Endodermal cell (in vitro differentiated cells): ENCODE data around the gene MPEG1. TPM values are rescaled to one million over a fixed set of nuclear protein-coding genes. Genes with fewer than 3 reads are reported as not detected.

Experiments
- DNase-seq: peaks from one replicate; pipeline ENCODE4 v3.0.0-alpha.2; 2017
- H3K27ac ChIP-seq: 2 replicates; pipeline ENCODE4 v1.5.1; 2013; ENCODE audit warnings: mild to moderate bottlenecking, low read depth, low read length, moderate library complexity
- H3K27me3 ChIP-seq: 2 replicates; pipeline ENCODE4 v1.6.1; 2013; ENCODE audit warnings: mild to moderate bottlenecking, low read length, moderate library complexity; ENCODE audit not compliant: insufficient read depth, control insufficient read depth, poor library complexity, severe bottlenecking
- H3K36me3 ChIP-seq: 2 replicates; pipeline ENCODE4 v1.7.0; 2013; ENCODE audit warnings: mild to moderate bottlenecking, low read length, moderate library complexity; ENCODE audit not compliant: control insufficient read depth, insufficient read depth
- H3K4me1 ChIP-seq: one replicate; pipeline ENCODE4 v1.7.0; 2013; ENCODE audit warnings: low read length; ENCODE audit not compliant: control insufficient read depth, insufficient read depth
- H3K4me3 ChIP-seq: 2 replicates; pipeline ENCODE4 v1.5.1; 2013; ENCODE audit warnings: mild to moderate bottlenecking, low read length, moderate library complexity
- H3K9ac ChIP-seq: 2 replicates; pipeline ENCODE4 v1.6.1; 2013; ENCODE audit warnings: mild to moderate bottlenecking, low read length, moderate library complexity; ENCODE audit not compliant: poor library complexity, severe bottlenecking; ENCODE audit errors: extremely low read depth
- H3K9me3 ChIP-seq: 2 replicates; pipeline ENCODE4 v1.6.1; 2013; ENCODE audit warnings: mild to moderate bottlenecking, low read length, moderate library complexity; ENCODE audit not compliant: control insufficient read depth
- H3K27ac Mint-ChIP-seq: 2 replicates; pipeline ENCODE4 v1.8.0; 2020; ENCODE audit warnings: mixed read lengths
- H3K27me3 Mint-ChIP-seq: 2 replicates; pipeline ENCODE4 v1.8.0; 2021; ENCODE audit warnings: mild to moderate bottlenecking, mixed read lengths; ENCODE audit not compliant: insufficient read depth
- H3K36me3 Mint-ChIP-seq: 2 replicates; pipeline ENCODE4 v1.8.0; 2020; ENCODE audit warnings: low read depth, mixed read lengths
- H3K4me1 Mint-ChIP-seq: 2 replicates; pipeline ENCODE4 v1.8.0; 2020; ENCODE audit warnings: mixed read lengths
- H3K4me3 Mint-ChIP-seq: 2 replicates; pipeline ENCODE4 v1.8.0; 2020; ENCODE audit warnings: mild to moderate bottlenecking, moderate library complexity, mixed read lengths
- H3K9me3 Mint-ChIP-seq: 2 replicates; pipeline ENCODE4 v1.8.0; 2020; ENCODE audit warnings: mild to moderate bottlenecking, mixed read lengths
- WGBS, 2 experiments: methylation state at CpG; one replicate each; pipeline versions ENCODE4 v1.1.5 to v1.1.7; 2013; ENCODE audit warnings: missing lambda C conversion rate in 2 of 2, mixed read lengths in 1 of 2; ENCODE audit not compliant: insufficient coverage in 1 of 2, insufficient read length in 1 of 2; 5-methylcytosine and 5-hydroxymethylcytosine counted together
- total RNA-seq, 2 donors: library from RNA; stranded (reverse); fragmentation: NEBNext Ultra II Directional in 1 of 2; extraction: Animal tissue kit (Norgen Biotek cat#: 25700) in 1 of 2; gene quantifications; 2 replicates in 1 of 2; 3 replicates in 1 of 2; pipeline ENCODE4 v1.2.1, GENCODE V29; 2021
- TF ChIP-seq, protein P1 (sequence below): fragments of 200-600 bp; sonication (generic); conservative IDR thresholded peaks from 2 replicates; pipeline ENCODE4 v1.5.0; 2021; ENCODE audit warnings: antibody characterized with exemption, mild to moderate bottlenecking

MPEG1 gene
- total RNA-seq, 2 donors from 2014 or later = not detected

DNA sequence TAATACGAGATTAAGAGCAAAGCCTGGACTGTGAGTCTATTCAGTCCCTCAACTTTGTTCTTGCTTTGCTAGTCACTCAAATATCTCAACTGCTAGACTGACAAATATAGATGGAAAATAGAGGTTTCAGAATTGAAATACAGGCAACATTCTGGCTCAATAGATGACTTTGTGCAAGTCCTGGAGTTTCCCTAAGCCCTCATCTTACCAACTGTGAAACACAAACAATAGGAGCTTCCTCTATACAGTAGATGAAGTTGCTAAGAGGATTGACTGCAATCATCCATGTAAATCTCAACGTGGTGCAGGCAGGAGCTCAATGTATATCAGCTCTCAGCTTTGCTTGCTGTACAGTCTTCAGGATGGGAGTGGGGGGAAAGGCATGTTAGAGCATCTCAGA lies 6.2 kb upstream of the MPEG1 start:
- 33 to 64% methylated on average over 1 to 2 of the region's 2 CpGs for WGBS, 2 experiments
- H3K27ac ChIP-seq = no peak overlapping the region
- no peak overlapping the region for H3K4me3 Mint-ChIP-seq

DNA sequence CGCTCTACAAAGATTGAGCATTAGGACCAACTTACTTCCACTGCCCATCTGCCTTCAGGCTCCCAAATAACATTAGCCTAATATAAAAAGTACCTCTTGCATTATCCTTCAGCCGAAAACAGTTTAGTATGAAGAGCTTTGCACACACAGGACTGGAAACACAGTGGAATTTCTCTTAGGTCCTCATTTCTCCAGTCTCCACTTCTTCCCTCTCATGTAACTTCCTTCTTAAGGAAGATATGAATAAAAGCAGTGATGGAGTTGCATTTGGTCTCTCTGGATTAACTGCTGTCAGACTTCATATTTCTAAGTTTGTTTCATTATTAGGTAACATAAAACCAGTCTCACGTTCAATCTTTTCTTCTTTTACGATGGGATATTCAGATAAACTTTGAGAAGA lies 5.6 kb upstream of the MPEG1 start:
- Histone ChIP-seq H3K27me3 (no peaks in the 10 kb centered on the region), H3K27ac (no peak overlapping the region), H3K4me3 (no peak overlapping the region), H3K36me3 (no peaks in the 10 kb centered on the region), H3K9ac (no peak overlapping the region), H3K4me1 (no peaks in the 10 kb centered on the region), H3K9me3 (no peaks in the 10 kb centered on the region)
- no peaks in the 10 kb centered on the region for H3K9me3 Mint-ChIP-seq
- H3K27ac Mint-ChIP-seq = no peak overlapping the region
- H3K36me3 Mint-ChIP-seq = no peaks in the 10 kb centered on the region
- DNase-seq = no peak
- no peaks in the 10 kb centered on the region for H3K4me1 Mint-ChIP-seq
- peaks cover 1% of the 10 kb centered on the region for H3K27me3 Mint-ChIP-seq
- H3K4me3 Mint-ChIP-seq = no peak overlapping the region
- 88 to 100% methylated on average over 2 to 4 of the region's 4 CpGs for WGBS, 2 experiments
- TF ChIP-seq, protein P1, sequence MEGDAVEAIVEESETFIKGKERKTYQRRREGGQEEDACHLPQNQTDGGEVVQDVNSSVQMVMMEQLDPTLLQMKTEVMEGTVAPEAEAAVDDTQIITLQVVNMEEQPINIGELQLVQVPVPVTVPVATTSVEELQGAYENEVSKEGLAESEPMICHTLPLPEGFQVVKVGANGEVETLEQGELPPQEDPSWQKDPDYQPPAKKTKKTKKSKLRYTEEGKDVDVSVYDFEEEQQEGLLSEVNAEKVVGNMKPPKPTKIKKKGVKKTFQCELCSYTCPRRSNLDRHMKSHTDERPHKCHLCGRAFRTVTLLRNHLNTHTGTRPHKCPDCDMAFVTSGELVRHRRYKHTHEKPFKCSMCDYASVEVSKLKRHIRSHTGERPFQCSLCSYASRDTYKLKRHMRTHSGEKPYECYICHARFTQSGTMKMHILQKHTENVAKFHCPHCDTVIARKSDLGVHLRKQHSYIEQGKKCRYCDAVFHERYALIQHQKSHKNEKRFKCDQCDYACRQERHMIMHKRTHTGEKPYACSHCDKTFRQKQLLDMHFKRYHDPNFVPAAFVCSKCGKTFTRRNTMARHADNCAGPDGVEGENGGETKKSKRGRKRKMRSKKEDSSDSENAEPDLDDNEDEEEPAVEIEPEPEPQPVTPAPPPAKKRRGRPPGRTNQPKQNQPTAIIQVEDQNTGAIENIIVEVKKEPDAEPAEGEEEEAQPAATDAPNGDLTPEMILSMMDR = no peak

More for the DNA sequence above, 6.2 kb upstream of the MPEG1 start:
- Histone ChIP-seq H3K4me3 (no peak overlapping the region), H3K4me1 (no peaks in the 10 kb centered on the region), H3K36me3 (no peaks in the 10 kb centered on the region), H3K27me3 (no peaks in the 10 kb centered on the region), H3K9ac (no peak overlapping the region), H3K9me3 (no peaks in the 10 kb centered on the region)
- Mint-ChIP-seq H3K9me3 (no peaks in the 10 kb centered on the region), H3K27ac (no peak overlapping the region), H3K36me3 (no peaks in the 10 kb centered on the region), H3K27me3 (no peaks in the 10 kb centered on the region), H3K4me1 (no peaks in the 10 kb centered on the region)
- DNase-seq = no peak
- TF ChIP-seq, protein P1 = no peak

DNA sequence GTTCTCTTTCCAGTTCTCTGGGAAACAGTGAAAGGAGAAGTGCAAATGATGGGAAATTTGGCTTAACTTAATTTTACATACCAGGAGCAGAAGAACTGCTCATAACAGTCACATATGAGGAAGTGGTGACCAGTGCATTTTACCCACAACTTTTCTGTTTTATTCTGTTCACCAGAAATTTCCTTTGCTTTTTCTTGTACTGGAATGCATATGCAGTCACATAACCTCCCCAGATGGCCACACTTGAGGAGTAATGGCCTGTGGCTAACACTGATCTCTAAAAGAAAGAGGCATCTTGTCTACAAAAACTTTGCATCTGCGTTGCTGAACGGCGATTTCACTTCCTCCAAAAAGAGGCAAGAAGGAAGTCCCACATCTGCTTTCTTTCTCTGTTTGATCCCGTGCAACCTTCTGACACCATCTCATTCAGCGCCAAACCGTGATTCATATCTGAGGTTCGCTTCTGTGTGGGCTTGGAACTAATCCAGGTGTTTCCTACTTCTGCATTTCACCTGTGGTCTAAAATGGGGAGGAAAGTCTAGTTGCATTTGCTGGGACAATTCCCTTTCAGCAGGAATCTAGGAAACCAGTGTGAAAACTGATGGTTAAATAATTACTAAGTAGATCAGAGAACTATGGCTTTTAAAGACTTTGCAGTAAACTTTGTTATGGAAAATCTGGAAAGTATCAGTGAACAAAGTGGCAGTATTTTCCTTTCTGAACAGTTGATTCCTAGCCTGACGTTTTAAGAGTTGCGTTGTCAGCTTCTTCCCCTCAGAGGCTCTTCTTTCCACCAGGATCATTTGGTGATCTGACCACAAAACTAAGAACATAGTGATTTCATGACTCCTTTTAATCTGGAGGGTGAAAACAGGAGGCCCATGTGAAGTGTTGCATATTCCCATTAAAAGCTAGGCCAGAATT lies 4.2 kb upstream of the MPEG1 start:
- Histone ChIP-seq H3K4me1 (no peaks in the 10 kb centered on the region), H3K4me3 (no peak overlapping the region), H3K9me3 (no peaks in the 10 kb centered on the region), H3K9ac (no peak overlapping the region), H3K36me3 (no peaks in the 10 kb centered on the region), H3K27me3 (no peaks in the 10 kb centered on the region), H3K27ac (no peak overlapping the region)
- Mint-ChIP-seq H3K9me3 (no peaks in the 10 kb centered on the region), H3K4me1 (no peaks in the 10 kb centered on the region), H3K36me3 (no peaks in the 10 kb centered on the region), H3K27me3 (peaks cover 6% of the 10 kb centered on the region), H3K27ac (no peak overlapping the region), H3K4me3 (no peak overlapping the region)
- WGBS, 2 experiments = 89 to 95% methylated on average over 7 to 9 of the region's 9 CpGs
- no peak for DNase-seq
- TF ChIP-seq, protein P1 = no peak
